ENCODE data around the gene SLC43A3. TPM values are rescaled to one million over a fixed set of nuclear protein-coding genes. Genes with fewer than 3 reads are reported as not detected.

The SLC43A3 gene
- total and polyA plus RNA-seq, 9 of the 15 experiments (the other 6 are each of a cell fraction or from before 2014, with no cell fraction given) = 63.7 to 281 (median 139) TPM

DNA sequence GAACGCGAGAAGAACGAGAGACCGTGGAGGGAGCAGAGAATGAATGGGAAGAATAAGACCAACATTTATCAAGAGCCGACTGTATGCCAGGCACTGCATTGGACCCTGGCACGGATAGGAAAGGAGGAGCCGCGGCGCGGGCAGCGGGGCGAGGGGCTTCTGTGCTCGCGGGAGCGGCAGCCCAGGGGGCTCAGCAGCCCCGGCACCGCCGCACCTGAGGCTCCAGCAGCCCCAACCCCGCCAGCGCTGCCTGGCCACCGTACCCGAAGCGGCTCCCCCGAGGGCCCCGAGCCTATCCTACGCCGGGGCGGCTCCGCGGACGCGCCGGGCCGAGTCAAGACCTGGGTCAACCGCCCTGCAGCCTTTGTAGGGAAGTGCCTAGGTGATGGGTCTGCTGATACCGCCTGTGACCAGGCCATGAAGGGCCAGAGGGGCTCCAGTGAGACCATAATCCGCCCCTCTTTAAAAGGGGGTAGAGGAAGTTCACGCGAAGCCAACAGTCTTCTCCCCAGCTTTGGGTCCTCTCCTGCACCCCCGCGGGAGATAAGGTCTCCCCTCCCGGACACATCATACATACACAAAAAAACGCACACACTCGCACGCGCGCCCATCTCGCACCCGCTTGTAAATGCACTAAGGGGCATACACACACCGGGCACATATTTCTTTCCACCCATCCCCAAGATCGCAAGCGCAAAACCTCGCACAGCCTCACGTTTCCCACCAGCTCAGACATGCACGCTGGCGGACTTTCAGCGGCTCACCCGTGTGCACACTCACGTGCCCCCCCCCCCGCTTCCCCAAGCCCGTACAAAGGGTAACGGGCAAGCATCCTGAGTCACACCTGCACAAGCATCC, 32.5 kb upstream of the SLC43A3 start (continued):
- no peak for TF ChIP-seq ARID3A (IDR thresholded peaks at IDR 0.05; ENCODE audit: borderline replicate concordance, low read depth, low read length)
- no peak for TF ChIP-seq CHD1 (IDR thresholded peaks at IDR 0.05; ENCODE audit: low read length)
- peak; percentile 13; the same call in 1 of the 2 replicates for TF ChIP-seq CTBP1 (IDR thresholded peaks at IDR 0.05; ENCODE audit: borderline replicate concordance)
- no peak for TF ChIP-seq BCL6 (CRISPR knock-in tag; IDR thresholded peaks at IDR 0.05)
- TF ChIP-seq CEBPB (tag; IDR thresholded peaks at IDR 0.05) = no peak
- no peak for TF ChIP-seq HINFP (tag; conservative IDR thresholded peaks at IDR 0.05; ENCODE audit: low read depth)
- no peak for TF ChIP-seq RBFOX2 (IDR thresholded peaks at IDR 0.05; ENCODE audit: low read depth, low read length)
- TF ChIP-seq NELFE (IDR thresholded peaks at IDR 0.05; ENCODE audit: insufficient read depth, insufficient read length) = no peak
- TF ChIP-seq ZNF586 (CRISPR knock-in tag; conservative IDR thresholded peaks at IDR 0.05) = no peak
- TF ChIP-seq PML (IDR thresholded peaks at IDR 0.05; ENCODE audit: low read length) = no peak
- TF ChIP-seq ETV1 (tag; conservative IDR thresholded peaks at IDR 0.05; ENCODE audit: low read depth) = no peak
- no peak for TF ChIP-seq DLX4 (CRISPR knock-in tag; IDR thresholded peaks at IDR 0.05)
- no peak for TF ChIP-seq MYBL2 (IDR thresholded peaks at IDR 0.05; ENCODE audit: low read depth)
- no peak for TF ChIP-seq MYBL2 (CRISPR knock-in tag; IDR thresholded peaks at IDR 0.05; ENCODE audit: borderline replicate concordance)
- TF ChIP-seq MYNN (IDR thresholded peaks at IDR 0.05) = no peak
- TF ChIP-seq MYNN (CRISPR knock-in tag; IDR thresholded peaks at IDR 0.05) = no peak
- TF ChIP-seq BCOR (IDR thresholded peaks at IDR 0.05) = peak; percentile 26; the same call in 1 of the 2 replicates
- TF ChIP-seq ZNF3 (CRISPR knock-in tag; IDR thresholded peaks at IDR 0.05) = no peak

Data from K562 (cell line).